Esophagus muscularis mucosa (tissue), 4 donors: Measurements from ENCODE around the gene KRT74. TPM values are rescaled to one million over a fixed set of nuclear protein-coding genes. Genes with fewer than 3 reads are reported as not detected.

Source experiments
- DNase-seq: peaks from one replicate; pipeline ENCODE4 v3.0.0-alpha.2; 2017; ENCODE audit errors: extremely low spot score
- H3K27ac ChIP-seq, 4 donors: fragments of 200-600 bp; sonication (generic); replicated peaks in 1 of 4; 1 replicate in 3 of 4; 2 replicates in 1 of 4; pipeline ENCODE4 v1.5.1; 2016 to 2019; ENCODE audit warnings: mild to moderate bottlenecking in 1 of 4
- H3K27me3 ChIP-seq, 4 donors: fragments of 200-600 bp; sonication (generic); one replicate each; pipeline versions ENCODE4 v1.5.1 to v1.6.0; 2016 to 2019
- H3K36me3 ChIP-seq, 4 donors: fragments of 200-600 bp; sonication (generic); one replicate each; pipeline ENCODE4 v1.5.1; 2016 to 2019
- H3K4me1 ChIP-seq, 4 donors: fragments of 200-600 bp; sonication (generic); one replicate each; pipeline ENCODE4 v1.5.1; 2016 to 2019
- H3K4me3 ChIP-seq, 4 donors: fragments of 200-600 bp; sonication (generic); 1 replicate in 2 of 4; 2 replicates in 2 of 4; pipeline ENCODE4 v1.5.1; 2016 to 2019; ENCODE audit warnings: mild to moderate bottlenecking in 4 of 4, moderate library complexity in 1 of 4
- H3K9me3 ChIP-seq, 4 donors: fragments of 200-600 bp; sonication (generic); 1 replicate in 3 of 4; 2 replicates in 1 of 4; pipeline ENCODE4 v1.5.1; 2016 to 2019
- CTCF ChIP-seq, 3 experiments: fragments of 200-600 bp in 2 of 3; fragments of 450-650 bp in 1 of 3; sonication (generic) in 2 of 3; IDR thresholded peaks; one replicate each; pipeline ENCODE4 v1.5.1; 2017 to 2019; ENCODE audit warnings: antibody characterized with exemption in 3 of 3, mild to moderate bottlenecking in 2 of 3, moderate library complexity in 1 of 3
- EP300 ChIP-seq: sonication (generic); formaldehyde crosslinking; IDR thresholded peaks from one replicate; pipeline ENCODE4 v1.6.1; 2017; ENCODE audit warnings: antibody characterized with exemption
- POLR2A ChIP-seq: fragments of 450-650 bp; IDR thresholded peaks from one replicate; pipeline ENCODE4 v1.6.1; 2017; ENCODE audit warnings: antibody characterized with exemption, moderate library complexity, mild to moderate bottlenecking, low read depth
- POLR2AphosphoS5 ChIP-seq, 2 donors: sonication (generic); formaldehyde crosslinking; IDR thresholded peaks; one replicate each; pipeline ENCODE4 v1.6.1; 2017; ENCODE audit warnings: antibody characterized with exemption in 2 of 2
- WGBS: methylation state at CpG from one replicate; pipeline ENCODE4 v1.1.5; 2018; 5-methylcytosine and 5-hydroxymethylcytosine counted together
- intact Hi-C: fragments of 100-400 bp; cut with DNase I; formaldehyde crosslinking; loops from one replicate; pipeline ENCODE4 v1.15.1; 2023
- total RNA-seq, 4 donors: library from RNA; depleted of rRNA; stranded (reverse); fragments of >200 nt; gene quantifications; one replicate each; pipeline versions ENCODE4 v1.1.0 to v1.2.1, GENCODE V29; 2016

Gene KRT74
- total RNA-seq, 4 donors from 2014 or later, result not detected

GRCh38 chr12:52541709-52542108, 31.9 kb downstream of the KRT74 start:
- peaks cover 0 to 6% (median 0%) of the 10 kb centered on the region in 4 donors for H3K27me3 ChIP-seq
- no peak for TF ChIP-seq CTCF (IDR thresholded peaks at IDR 0.05)
- no peak for TF ChIP-seq POLR2AphosphoS5 (IDR thresholded peaks at IDR 0.05)
- no peak for TF ChIP-seq POLR2A
- TF ChIP-seq EP300, result no peak
- no peaks in the 10 kb centered on the region for H3K36me3 ChIP-seq
- H3K4me3 ChIP-seq, result no peak overlapping the region
- peaks cover 0 to 10% (median 5%) of the 10 kb centered on the region in 4 donors for H3K4me1 ChIP-seq
- WGBS, result 96% methylated on average over 5 of the region's 5 CpGs
- H3K9me3 ChIP-seq, result no peaks in the 10 kb centered on the region
- intact Hi-C loops, result no loop called here
- no peak overlapping the region for H3K27ac ChIP-seq
- no peak for DNase-seq

- DNase-seq, result no peak
- Histone ChIP-seq H3K36me3 (no peaks in the 10 kb centered on the region), H3K27ac (no peak overlapping the region), H3K4me3 (no peak overlapping the region), H3K9me3 (no peaks in the 10 kb centered on the region), H3K27me3 (no peaks in the 10 kb centered on the region), H3K4me1 (peaks cover 0 to 10% (median 5%) of the 10 kb centered on the region in 4 donors)
- intact Hi-C loops, result no loop called here
- WGBS, result 87% methylated on average over 2 of the region's 7 CpGs
- no peak for TF ChIP-seq POLR2AphosphoS5 (IDR thresholded peaks at IDR 0.05)
These were observed 33.1 kb downstream of the KRT74 start for GRCh38 chr12:52540531-52540930.

- no peak for DNase-seq
- Histone ChIP-seq H3K4me1 (peaks cover 0 to 10% (median 5%) of the 10 kb centered on the region in 4 donors), H3K36me3 (no peaks in the 10 kb centered on the region), H3K9me3 (no peaks in the 10 kb centered on the region), H3K27me3 (no peaks in the 10 kb centered on the region), H3K4me3 (no peak overlapping the region), H3K27ac (no peak overlapping the region)
- WGBS, result 96% methylated on average over 3 of the region's 3 CpGs
- TF ChIP-seq POLR2AphosphoS5 (IDR thresholded peaks at IDR 0.05) (no peak), CTCF (IDR thresholded peaks at IDR 0.05) (no peak), POLR2A (no peak), EP300 (no peak)
- intact Hi-C loops, result no loop called here
These were observed 33.8 kb downstream of the KRT74 start for GRCh38 chr12:52539821-52540173.

- Histone ChIP-seq H3K4me3 (no peak overlapping the region), H3K27me3 (no peaks in the 10 kb centered on the region), H3K4me1 (peaks cover 0 to 10% (median 5%) of the 10 kb centered on the region in 4 donors), H3K36me3 (no peaks in the 10 kb centered on the region), H3K27ac (no peak overlapping the region), H3K9me3 (no peaks in the 10 kb centered on the region)
- TF ChIP-seq POLR2AphosphoS5 (IDR thresholded peaks at IDR 0.05), result no peak
- no peak for TF ChIP-seq CTCF (IDR thresholded peaks at IDR 0.05)
- no peak for TF ChIP-seq EP300
- TF ChIP-seq POLR2A, result no peak
- 59% methylated on average over 5 of the region's 5 CpGs for WGBS
- no peak for DNase-seq
- intact Hi-C loops, result no loop called here
These were observed 34.4 kb downstream of the KRT74 start for GRCh38 chr12:52539083-52539820.

- TF ChIP-seq EP300 (no peak), CTCF (IDR thresholded peaks at IDR 0.05) (no peak), POLR2A (no peak), POLR2AphosphoS5 (IDR thresholded peaks at IDR 0.05) (no peak)
- no peak for DNase-seq
- Histone ChIP-seq H3K27ac (no peak overlapping the region), H3K4me1 (peaks cover 0 to 10% (median 5%) of the 10 kb centered on the region in 4 donors), H3K36me3 (no peaks in the 10 kb centered on the region), H3K27me3 (no peaks in the 10 kb centered on the region), H3K4me3 (no peak overlapping the region), H3K9me3 (no peaks in the 10 kb centered on the region)
- WGBS, result 85% methylated on average over 3 of the region's 3 CpGs
- intact Hi-C loops, result no loop called here
These were observed 36.5 kb downstream of the KRT74 start for GRCh38 chr12:52537101-52537500.
